Keratinocyte (primary cell): Measurements from ENCODE around the gene CREG2. TPM values are rescaled to one million over a fixed set of nuclear protein-coding genes. Genes with fewer than 3 reads are reported as not detected.

Source experiments
- DNase-seq: peaks from one replicate; pipeline ENCODE4 v3.0.0-alpha.2; 2011; ENCODE audit warnings: low read depth, missing footprints, low spot score
- FAIRE-seq: peaks from 2 replicates; lab custom pipeline; 2011; peaks lifted over from hg19 to GRCh38; lab: Jason Lieb, UNC
- H2AFZ ChIP-seq: 2 replicates; pipeline ENCODE4 v1.6.0; 2012; ENCODE audit warnings: low read length, control low read depth, inconsistent platforms; ENCODE audit not compliant: control insufficient read depth
- H3K27ac ChIP-seq: 2 replicates; pipeline ENCODE4 v1.5.1; 2011; ENCODE audit warnings: low read length; ENCODE audit not compliant: control insufficient read depth, insufficient read depth
- H3K27me3 ChIP-seq: 3 replicates; pipeline ENCODE4 v1.6.0; 2011; ENCODE audit warnings: low read length; ENCODE audit not compliant: control insufficient read depth, insufficient read depth; ENCODE audit errors: extremely low read depth
- H3K36me3 ChIP-seq, 2 experiments: 2 replicates in 1 of 2; 3 replicates in 1 of 2; pipeline ENCODE4 v1.5.1; 2011; ENCODE audit warnings: low read length in 2 of 2, mild to moderate bottlenecking in 1 of 2; ENCODE audit not compliant: control insufficient read depth in 2 of 2, insufficient read depth in 2 of 2; ENCODE audit errors: extremely low read depth in 1 of 2
- H3K4me1 ChIP-seq: 3 replicates; pipeline ENCODE4 v1.5.1; 2011; ENCODE audit warnings: low read length; ENCODE audit not compliant: control insufficient read depth, insufficient read depth; ENCODE audit errors: extremely low read depth
- H3K4me2 ChIP-seq: 3 replicates; pipeline ENCODE4 v1.6.0; 2011; ENCODE audit warnings: low read depth, low read length; ENCODE audit not compliant: control insufficient read depth, insufficient read depth; ENCODE audit errors: extremely low read depth
- H3K4me3 ChIP-seq, 3 experiments: fragments of 200-600 bp in 1 of 3; sonication (generic) in 1 of 3; 2 replicates in 2 of 3; 3 replicates in 1 of 3; pipeline ENCODE4 v1.5.1; 2011 to 2016; ENCODE audit warnings: low read length in 3 of 3, mild to moderate bottlenecking in 3 of 3, control low read depth in 2 of 3, inconsistent platforms in 1 of 3, low read depth in 1 of 3, mixed read lengths in 1 of 3, mixed run types in 1 of 3, moderate library complexity in 1 of 3; ENCODE audit not compliant: control insufficient read depth in 2 of 3, insufficient read depth in 2 of 3; ENCODE audit errors: extremely low read depth in 1 of 3
- H3K79me2 ChIP-seq: 2 replicates; pipeline ENCODE4 v1.6.0; 2012; ENCODE audit warnings: low read length; ENCODE audit not compliant: control insufficient read depth, insufficient read depth
- H3K9ac ChIP-seq: 3 replicates; pipeline ENCODE4 v1.6.0; 2011; ENCODE audit warnings: low read length; ENCODE audit not compliant: control insufficient read depth, insufficient read depth; ENCODE audit errors: extremely low read depth
- H3K9me1 ChIP-seq: 3 replicates; pipeline ENCODE4 v1.6.0; 2011; ENCODE audit warnings: low read length; ENCODE audit not compliant: control insufficient read depth, insufficient read depth; ENCODE audit errors: extremely low read depth
- H3K9me3 ChIP-seq: 2 replicates; pipeline ENCODE4 v1.5.1; 2012; ENCODE audit warnings: low read depth, low read length; ENCODE audit not compliant: control insufficient read depth
- H4K20me1 ChIP-seq: 3 replicates; pipeline ENCODE4 v1.6.0; 2011; ENCODE audit warnings: low read length; ENCODE audit not compliant: control insufficient read depth, insufficient read depth; ENCODE audit errors: extremely low read depth
- CTCF ChIP-seq, 3 experiments: IDR thresholded peaks in 1 of 3; conservative IDR thresholded peaks in 1 of 3; optimal IDR thresholded peaks in 1 of 3; 2 replicates in 2 of 3; 3 replicates in 1 of 3; pipeline versions ENCODE3 to v1.5.1; 2011; ENCODE audit warnings: low read length in 3 of 3, mild to moderate bottlenecking in 3 of 3, moderate library complexity in 2 of 3, control low read depth in 1 of 3, inconsistent platforms in 1 of 3; ENCODE audit not compliant: insufficient read depth in 2 of 3; ENCODE audit errors: extremely low read depth in 1 of 3
- EZH2 ChIP-seq: IDR thresholded peaks from one replicate; pipeline ENCODE4 v1.6.1; 2012; ENCODE audit warnings: inconsistent platforms, mild to moderate bottlenecking, low read length, moderate library complexity
- dilution Hi-C: fragments of 300-500 bp; cut with MboI; formaldehyde crosslinking; loops from one replicate; pipeline ENCODE4 v1.7.0; 2020; ENCODE audit warnings: low sequenced_read_pairs; ENCODE audit not compliant: extremely low pct_ligation_motif_present
- polyA plus RNA-seq, 5 experiments: library from polyadenylated mRNA; depleted of rRNA in 3 of 5; stranded (reverse) in 3 of 5; stranded (forward) in 1 of 5; unstranded in 1 of 5; fragments of >200 nt; gene quantifications; 1 replicate in 1 of 5; 2 replicates in 3 of 5; 3 replicates in 1 of 5; pipeline versions ENCODE4 v1.2.1 to v1.2.3, GENCODE V29; 2011 to 2012; ENCODE audit warnings: missing spikeins in 2 of 5, low read depth in 1 of 5, low replicate concordance in 1 of 5

The CREG2 gene
- polyA plus RNA-seq, 1 donor (not counting 4 experiments of a cell fraction or from before 2014, with no cell fraction given), result 1.7 TPM

- no peak for TF ChIP-seq CTCF (optimal IDR thresholded peaks at IDR 0.05 in 1 of 3, IDR thresholded peaks at IDR 0.05 in 1 of 3, conservative IDR thresholded peaks at IDR 0.05 in 1 of 3; ENCODE audit: extremely low read depth in 1 of 3, insufficient read depth in 2 of 3, low read length in 3 of 3)
- no peak for TF ChIP-seq EZH2
- H3K9me3 ChIP-seq, result no peaks in the 10 kb centered on the region
- H3K36me3 ChIP-seq, result no peaks in the 10 kb centered on the region
- no peaks in the 10 kb centered on the region for H3K79me2 ChIP-seq
- no peak for DNase-seq
- H3K4me1 ChIP-seq, result peaks cover 18% of the 10 kb centered on the region
- H3K4me3 ChIP-seq, result no peak overlapping the region
- no peaks in the 10 kb centered on the region for H3K9me1 ChIP-seq
- no peaks in the 10 kb centered on the region for H3K27me3 ChIP-seq
- dilution Hi-C loops, result no loop called here
- no peaks in the 10 kb centered on the region for H4K20me1 ChIP-seq
- FAIRE-seq, result no peak
- H3K9ac ChIP-seq, result no peak overlapping the region
- H2AFZ ChIP-seq, result no peak overlapping the region
- H3K4me2 ChIP-seq, result no peak overlapping the region
- no peak overlapping the region for H3K27ac ChIP-seq
Observed at GRCh38 chr2:101400506-101401325, 13.4 kb upstream of the CREG2 start.

GRCh38 chr2:101400048-101400447, 12.7 kb upstream of the CREG2 start:
- Histone ChIP-seq H3K27ac (no peak overlapping the region), H3K27me3 (no peaks in the 10 kb centered on the region), H3K4me1 (peaks cover 24% of the 10 kb centered on the region), H4K20me1 (no peaks in the 10 kb centered on the region), H2AFZ (no peak overlapping the region), H3K9me1 (no peaks in the 10 kb centered on the region), H3K79me2 (no peaks in the 10 kb centered on the region), H3K4me2 (no peak overlapping the region), H3K4me3 (no peak overlapping the region), H3K36me3 (no peaks in the 10 kb centered on the region), H3K9me3 (no peaks in the 10 kb centered on the region), H3K9ac (no peak overlapping the region)
- no peak for DNase-seq
- no peak for FAIRE-seq
- no peak for TF ChIP-seq CTCF (optimal IDR thresholded peaks at IDR 0.05 in 1 of 3, IDR thresholded peaks at IDR 0.05 in 1 of 3, conservative IDR thresholded peaks at IDR 0.05 in 1 of 3; ENCODE audit: extremely low read depth in 1 of 3, insufficient read depth in 2 of 3, low read length in 3 of 3)
- TF ChIP-seq EZH2, result no peak
- dilution Hi-C loops, result no loop called here
